BJ (cell line): ENCODE data around the gene SYPL1. TPM values are rescaled to one million over a fixed set of nuclear protein-coding genes. Genes with fewer than 3 reads are reported as not detected.

ENCODE experiments used
- CTCF ChIA-PET: fragments of 350-600 bp; formaldehyde crosslinking; extraction: SDS; loops from one replicate; lab custom pipeline; 2021; ENCODE audit warnings: antibody characterized with exemption, inconsistent platforms; lab: Yijun Ruan, JAX
- POLR2A ChIA-PET: fragments of 300-600 bp; sonication (Branson Sonifier 250); formaldehyde crosslinking; extraction: SDS; loops from one replicate; lab custom pipeline; 2021; ENCODE audit warnings: antibody characterized with exemption; lab: Charles Lee
- DNase-seq: peaks from one replicate; pipeline ENCODE4 v3.0.0-alpha.2; 2011; ENCODE audit warnings: low read depth
- H3K27me3 ChIP-seq: 2 replicates; pipeline ENCODE4 v1.6.0; 2011; ENCODE audit warnings: low read length; ENCODE audit not compliant: control insufficient read depth, insufficient read depth
- H3K36me3 ChIP-seq: 2 replicates; pipeline ENCODE4 v1.5.1; 2011; ENCODE audit warnings: low read length; ENCODE audit not compliant: control insufficient read depth, insufficient read depth
- H3K4me3 ChIP-seq: 2 replicates; pipeline ENCODE4 v1.5.1; 2011; ENCODE audit warnings: low read depth, mild to moderate bottlenecking, control low read depth, low read length
- CTCF ChIP-seq: IDR thresholded peaks from 2 replicates; pipeline ENCODE4 v1.5.1; 2011; ENCODE audit warnings: low read depth, mild to moderate bottlenecking, control low read depth, inconsistent platforms, low read length, moderate library complexity; ENCODE audit not compliant: insufficient read depth
- polyA plus RNA-seq: library from polyadenylated mRNA; depleted of rRNA; stranded (reverse); fragments of >200 nt; gene quantifications from 2 replicates; pipeline ENCODE4 v1.2.3, GENCODE V29; 2011

SYPL1 gene
- polyA plus RNA-seq, 1 experiment = 39.9 TPM

GRCh38 chr7:106095634-106096033 lies 16.5 kb downstream of the SYPL1 start:
- ChIA-PET POLR2A (no interaction called here), CTCF (interaction anchor here (0.7 to 1.6 kb wide), 4 partner anchors 9 to 31 kb away, joined by 3 read pairs; no protein-coding TSS in a partner anchor)
- H3K4me3 ChIP-seq = no peak overlapping the region
- no peaks in the 10 kb centered on the region for H3K27me3 ChIP-seq
- 0 out of 2 replicates have a peak, but pooled peaks cover 1% of the 10 kb centered on the region for H3K36me3 ChIP-seq
- TF ChIP-seq CTCF = no peak
- peak; percentile 60 for DNase-seq

GRCh38 chr7:106094780-106095179 lies 17.3 kb downstream of the SYPL1 start:
- H3K4me3 ChIP-seq = no peak overlapping the region
- DNase-seq = no peak
- TF ChIP-seq CTCF = no peak
- 0 out of 2 replicates have a peak, but pooled peaks cover 1% of the 10 kb centered on the region for H3K36me3 ChIP-seq
- CTCF ChIA-PET = interaction anchor here (0.7 to 1.6 kb wide), 4 partner anchors 14 to 549 kb away, joined by 3 to 5 read pairs (median 4); partner anchors contain the start of gene SYPL1
- H3K27me3 ChIP-seq = no peaks in the 10 kb centered on the region
- POLR2A ChIA-PET = no interaction called here

GRCh38 chr7:106092204-106092603 lies 19.9 kb downstream of the SYPL1 start:
- Histone ChIP-seq H3K36me3 (no peaks in the 10 kb centered on the region), H3K4me3 (no peak overlapping the region), H3K27me3 (no peaks in the 10 kb centered on the region)
- no peak for TF ChIP-seq CTCF
- no peak for DNase-seq
- POLR2A ChIA-PET = no interaction called here
- CTCF ChIA-PET = interaction anchor here (0.8 kb wide), 1 partner anchor 11 kb away, joined by 3 read pairs; no protein-coding TSS in a partner anchor

GRCh38 chr7:106089647-106090046 lies 22.5 kb downstream of the SYPL1 start:
- no peak overlapping the region for H3K4me3 ChIP-seq
- CTCF ChIA-PET = no interaction called here

GRCh38 chr7:106088014-106088413 lies 24.1 kb downstream of the SYPL1 start:
- TF ChIP-seq CTCF = no peak
- H3K27me3 ChIP-seq = no peaks in the 10 kb centered on the region
- no peaks in the 10 kb centered on the region for H3K36me3 ChIP-seq
- DNase-seq = no peak
- POLR2A ChIA-PET = no interaction called here
- CTCF ChIA-PET = interaction anchor here (1.1 kb wide), 1 partner anchor 66 kb away, joined by 3 read pairs; no protein-coding TSS in a partner anchor
- H3K4me3 ChIP-seq = no peak overlapping the region

More at GRCh38 chr7:106089647-106090046, 22.5 kb downstream of the SYPL1 start:
- no peaks in the 10 kb centered on the region for H3K27me3 ChIP-seq
- DNase-seq = no peak
- H3K36me3 ChIP-seq = no peaks in the 10 kb centered on the region
- POLR2A ChIA-PET = no interaction called here
- TF ChIP-seq CTCF = no peak
